ENCODE measurements around the gene DNLZ.

DNLZ gene

GRCh38 chr9:136312009-136312375, 51.6 kb downstream of the DNLZ start:
- H3K27ac ChIP-seq: no peak overlapping the region
- H3K4me3 ChIP-seq: no peak overlapping the region

- Histone ChIP-seq H3K4me3 (no peak overlapping the region), H3K27ac (no peak overlapping the region)
These were observed 52.2 kb downstream of the DNLZ start for GRCh38 chr9:136311051-136312008.

GRCh38 chr9:136310273-136311030, 53.1 kb downstream of the DNLZ start:
- no peak overlapping the region for H3K27ac ChIP-seq
- H3K4me3 ChIP-seq: no peak overlapping the region

- Histone ChIP-seq H3K27ac (no peak overlapping the region), H3K4me3 (no peak overlapping the region)
These were observed 53.7 kb downstream of the DNLZ start for GRCh38 chr9:136309806-136310220.
